ENCODE results near the gene PSMF1.
A peak's percentile ranks its signal among the peaks of the same experiment; 100 is the strongest.
"Not testable (repeated sequence)": the region's sequence is repeated elsewhere in the genome, so short reads cannot be mapped to it uniquely, and the experiment has no call there.

The PSMF1 gene

DNA sequence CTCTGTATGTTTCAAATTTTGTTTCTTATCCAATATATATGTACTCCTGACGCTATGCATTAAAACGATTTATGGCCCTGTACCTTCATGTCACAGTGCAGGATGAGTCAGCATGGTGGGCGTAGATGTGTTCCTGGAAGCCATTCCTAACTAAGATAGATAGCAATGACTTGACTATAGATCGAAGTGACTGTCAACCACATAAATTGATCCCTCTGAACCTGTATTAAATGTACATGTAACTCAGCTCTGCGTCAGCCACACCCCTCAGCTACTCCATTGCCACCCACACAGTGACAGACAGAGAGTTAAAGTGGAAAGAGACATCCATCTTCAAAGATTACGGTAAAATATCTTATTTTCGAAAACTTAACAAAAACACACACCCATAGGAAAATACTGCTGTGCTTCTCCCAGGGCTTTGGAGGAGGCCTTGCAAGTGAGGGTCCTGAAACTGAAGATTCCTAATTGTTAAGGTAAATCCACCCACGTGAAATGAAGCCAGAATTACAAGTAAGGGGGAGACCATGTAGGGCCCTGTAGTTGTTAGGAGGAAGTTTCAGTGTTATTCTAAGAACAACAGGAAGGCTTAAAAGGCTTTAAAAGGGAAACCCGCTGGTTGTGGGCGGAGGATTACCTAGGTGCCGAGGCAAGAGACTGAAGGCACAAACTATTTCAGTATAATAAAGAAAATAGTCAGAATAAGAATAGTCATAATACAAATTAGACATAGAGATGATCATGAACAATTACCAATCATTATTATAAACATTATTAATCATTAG is 97.2 kb downstream of the PSMF1 start:
- peak; percentile 27 for DNase-seq (ENCODE audit: low read depth)

DNA sequence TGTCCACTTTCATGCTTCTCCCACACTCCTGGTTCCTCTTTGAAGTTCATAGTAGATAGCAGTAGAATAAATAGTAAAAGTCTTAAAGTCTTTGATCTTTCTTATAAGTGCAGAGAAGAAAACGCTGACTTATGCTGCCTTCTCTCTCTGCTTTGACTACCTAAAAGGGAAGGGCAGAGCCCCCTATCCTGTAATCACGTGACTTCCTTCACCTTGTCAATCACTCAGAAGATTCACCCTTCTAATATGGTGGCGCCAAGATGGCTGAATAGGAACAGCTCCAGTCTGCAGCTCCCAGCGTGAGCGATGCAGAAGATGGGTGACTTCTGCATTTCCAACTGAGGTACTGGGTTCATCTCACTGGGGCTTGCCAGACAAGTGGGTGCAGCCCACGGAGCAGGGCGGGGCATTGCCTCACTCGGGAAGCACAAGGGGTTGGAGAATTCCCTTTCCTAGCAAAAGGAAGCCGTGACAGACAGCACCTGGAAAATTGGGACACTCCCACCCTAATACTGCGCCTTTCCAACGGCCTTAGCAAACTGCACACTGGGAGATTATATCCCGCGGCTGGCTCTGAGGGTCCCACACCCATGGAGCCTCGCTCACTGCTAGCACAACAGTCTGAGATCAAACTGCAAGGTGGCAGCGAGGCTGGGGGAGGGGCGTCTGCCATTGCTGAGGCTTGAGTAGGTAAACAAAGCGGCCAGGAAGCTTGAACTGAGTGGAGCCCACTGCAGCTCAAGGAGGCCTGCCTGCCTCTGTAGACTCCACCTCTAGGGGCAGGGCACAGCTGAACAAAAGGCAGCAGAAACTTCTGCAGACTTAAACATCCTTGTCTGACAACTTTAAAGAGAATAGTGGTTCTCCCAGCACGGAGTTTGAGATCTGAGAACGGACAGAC is 98.4 kb downstream of the PSMF1 start:
- DNase-seq (ENCODE audit: low read depth) = not testable (repeated sequence)

Measured in stimulated activated CD8-positive, alpha-beta memory T cell treated with anti-CD3 and anti-CD28 coated beads, Interleukin-7, amount 100 ng/mL, for 24 hours (primary cell).